Measurements from ENCODE around the gene ALB. TPM values are rescaled to one million over a fixed set of nuclear protein-coding genes. Genes with fewer than 3 reads are reported as not detected.

The ALB gene
- total RNA-seq, 4 donors from 2014 or later: 84.5 TPM; not detected in 3

- TF ChIP-seq POLR2A (IDR thresholded peaks at IDR 0.05): no peak
- no peak for TF ChIP-seq POLR2AphosphoS5 (IDR thresholded peaks at IDR 0.05)
- no peak for TF ChIP-seq CTCF (IDR thresholded peaks at IDR 0.05)
- no peak for TF ChIP-seq EP300 (IDR thresholded peaks at IDR 0.05)
- Histone ChIP-seq H3K4me1 (no peaks in the 10 kb centered on the region), H3K4me3 (no peak overlapping the region), H3K27me3 (no peaks in the 10 kb centered on the region), H3K36me3 (no peaks in the 10 kb centered on the region), H3K27ac (no peak overlapping the region), H3K9me3 (no peaks in the 10 kb centered on the region)
- WGBS: 87% methylated on average over 2 of the region's 2 CpGs
- no peak for DNase-seq (ENCODE audit: low spot score in 2 of 2)
Measured at GRCh38 chr4:73439445-73439844, 35.4 kb downstream of the ALB start.

GRCh38 chr4:73439991-73440390 lies 35.9 kb downstream of the ALB start:
- Histone ChIP-seq H3K4me1 (no peaks in the 10 kb centered on the region), H3K9me3 (no peaks in the 10 kb centered on the region), H3K27ac (no peak overlapping the region), H3K27me3 (no peaks in the 10 kb centered on the region), H3K36me3 (no peaks in the 10 kb centered on the region), H3K4me3 (no peak overlapping the region)
- TF ChIP-seq CTCF (IDR thresholded peaks at IDR 0.05) (no peak), POLR2A (IDR thresholded peaks at IDR 0.05) (no peak), POLR2AphosphoS5 (IDR thresholded peaks at IDR 0.05) (no peak), EP300 (IDR thresholded peaks at IDR 0.05) (no peak)
- WGBS: 81% methylated on average over 3 of the region's 3 CpGs
- no peak for DNase-seq (ENCODE audit: low spot score in 2 of 2)

- Histone ChIP-seq H3K27ac (no peak overlapping the region), H3K9me3 (no peaks in the 10 kb centered on the region), H3K27me3 (no peaks in the 10 kb centered on the region), H3K4me3 (no peak overlapping the region), H3K36me3 (no peaks in the 10 kb centered on the region), H3K4me1 (no peaks in the 10 kb centered on the region)
- no peak for TF ChIP-seq EP300 (IDR thresholded peaks at IDR 0.05)
- TF ChIP-seq POLR2A (IDR thresholded peaks at IDR 0.05): no peak
- TF ChIP-seq POLR2AphosphoS5 (IDR thresholded peaks at IDR 0.05): no peak
- no peak for TF ChIP-seq CTCF (IDR thresholded peaks at IDR 0.05)
- WGBS: 92% methylated on average over 3 of the region's 3 CpGs
- DNase-seq (ENCODE audit: low spot score in 2 of 2): no peak
Measured at GRCh38 chr4:73440653-73441052, 36.6 kb downstream of the ALB start.

- Histone ChIP-seq H3K27me3 (no peaks in the 10 kb centered on the region), H3K4me3 (no peak overlapping the region), H3K27ac (no peak overlapping the region), H3K36me3 (no peaks in the 10 kb centered on the region), H3K9me3 (no peaks in the 10 kb centered on the region), H3K4me1 (no peaks in the 10 kb centered on the region)
- 45% methylated on average over 5 of the region's 5 CpGs for WGBS
- TF ChIP-seq POLR2AphosphoS5 (IDR thresholded peaks at IDR 0.05) (no peak), CTCF (IDR thresholded peaks at IDR 0.05) (no peak), EP300 (IDR thresholded peaks at IDR 0.05) (no peak), POLR2A (IDR thresholded peaks at IDR 0.05) (no peak)
- no peak for DNase-seq (ENCODE audit: low spot score in 2 of 2)
Measured at GRCh38 chr4:73442275-73442674, 38.2 kb downstream of the ALB start.

- H3K36me3 ChIP-seq: no peaks in the 10 kb centered on the region
- no peak for TF ChIP-seq EP300 (IDR thresholded peaks at IDR 0.05)
- no peak for TF ChIP-seq POLR2AphosphoS5 (IDR thresholded peaks at IDR 0.05)
- no peak for TF ChIP-seq CTCF (IDR thresholded peaks at IDR 0.05)
- no peak for TF ChIP-seq POLR2A (IDR thresholded peaks at IDR 0.05)
- H3K27ac ChIP-seq: no peak overlapping the region
- WGBS: 80% methylated on average over 3 of the region's 3 CpGs
- DNase-seq (ENCODE audit: low spot score in 2 of 2): no peak
- no peaks in the 10 kb centered on the region for H3K4me1 ChIP-seq
- no peak overlapping the region for H3K4me3 ChIP-seq
- no peaks in the 10 kb centered on the region for H3K27me3 ChIP-seq
- H3K9me3 ChIP-seq: no peaks in the 10 kb centered on the region
Measured at GRCh38 chr4:73443224-73443623, 39.1 kb downstream of the ALB start.
